ENCODE data around the gene SCYL1.
A peak's percentile ranks its signal among the peaks of the same experiment; 100 is the strongest.
"Not testable (repeated sequence)": the region's sequence is repeated elsewhere in the genome, so short reads cannot be mapped to it uniquely, and the experiment has no call there.

Gene SCYL1

GRCh38 chr11:65506290-65506771 lies 18.6 kb upstream of the SCYL1 start:
- DNase-seq: no peak

- peak; percentile 70 for DNase-seq
Observed at GRCh38 chr11:65506772-65507505, 17.9 kb upstream of the SCYL1 start.

GRCh38 chr11:65512311-65512710 lies 12.6 kb upstream of the SCYL1 start:
- DNase-seq: not testable (repeated sequence)

- DNase-seq: no peak
Observed at GRCh38 chr11:65516135-65516968, 8.5 kb upstream of the SCYL1 start.

GRCh38 chr11:65518941-65519549 lies 5.8 kb upstream of the SCYL1 start:
- DNase-seq: not testable (repeated sequence)

- peak; percentile 40 for DNase-seq
Observed at GRCh38 chr11:65521777-65522521, 2.9 kb upstream of the SCYL1 start.

- not testable (repeated sequence) for DNase-seq
Observed at GRCh38 chr11:65522718-65523630, 1.9 kb upstream of the SCYL1 start.

- peak; percentile 33 for DNase-seq
Observed at GRCh38 chr11:65523631-65523968, 1.3 kb upstream of the SCYL1 start.

GRCh38 chr11:65524014-65524740 lies 706 bp upstream of the SCYL1 start:
- peak; percentile 36 for DNase-seq

GRCh38 chr11:65525546-65526480 lies 930 bp downstream of the SCYL1 start:
- DNase-seq: no peak

- no peak for DNase-seq
Observed at GRCh38 chr11:65526744-65527143, 1.9 kb downstream of the SCYL1 start.

GRCh38 chr11:65528819-65529350 lies 4.0 kb downstream of the SCYL1 start:
- no peak for DNase-seq

GRCh38 chr11:65529475-65530156 lies 4.7 kb downstream of the SCYL1 start:
- DNase-seq: no peak

- no peak for DNase-seq
Observed at GRCh38 chr11:65530157-65530496, 5.2 kb downstream of the SCYL1 start.

GRCh38 chr11:65532388-65533064 lies 7.6 kb downstream of the SCYL1 start:
- DNase-seq: no peak

- no peak for DNase-seq
Observed at GRCh38 chr11:65535102-65535501, 10.2 kb downstream of the SCYL1 start.

- DNase-seq: no peak
Observed at GRCh38 chr11:65536412-65537295, 11.8 kb downstream of the SCYL1 start.

GRCh38 chr11:65537296-65537597 lies 12.4 kb downstream of the SCYL1 start:
- DNase-seq: no peak

All from activated T-cell treated with anti-CD3 and anti-CD28 coated beads, Interleukin-2, amount 50 U/mL, for 1 hour (primary cell).